CD14-positive monocyte (primary cell): ENCODE measurements around the gene ZNF223. TPM values are rescaled to one million over a fixed set of nuclear protein-coding genes. Genes with fewer than 3 reads are reported as not detected.

Experiments
- DNase-seq, 3 donors: peaks; one replicate each; pipeline ENCODE4 v3.0.0-alpha.2; 2011 to 2022
- H2AFZ ChIP-seq: 2 replicates; pipeline ENCODE4 v1.6.0; 2012; ENCODE audit warnings: mild to moderate bottlenecking, low read depth, low read length, inconsistent platforms; ENCODE audit not compliant: insufficient read depth, poor library complexity, severe bottlenecking
- H3K27ac ChIP-seq, 2 donors: 1 replicate in 1 of 2; 2 replicates in 1 of 2; pipeline ENCODE4 v1.5.1; 2012 to 2013; ENCODE audit warnings: low read length in 2 of 2, control low read depth in 1 of 2, inconsistent platforms in 1 of 2, low read depth in 1 of 2, mild to moderate bottlenecking in 1 of 2
- H3K27me3 ChIP-seq, 2 donors: one replicate each; pipeline versions ENCODE4 v1.6.0 to v1.6.1; 2011 to 2013; ENCODE audit warnings: low read length in 2 of 2; ENCODE audit not compliant: control insufficient read depth in 2 of 2, insufficient read depth in 2 of 2
- H3K36me3 ChIP-seq, 2 donors: replicated peaks in 1 of 2; 1 replicate in 1 of 2; 2 replicates in 1 of 2; pipeline versions ENCODE4 v1.5.1 to v1.6.1; 2012 to 2013; ENCODE audit warnings: low read length in 2 of 2, control low read depth in 1 of 2, inconsistent platforms in 1 of 2, mild to moderate bottlenecking in 1 of 2; ENCODE audit not compliant: insufficient read depth in 2 of 2, control insufficient read depth in 1 of 2
- H3K4me1 ChIP-seq, 2 donors: 1 replicate in 1 of 2; 2 replicates in 1 of 2; pipeline versions ENCODE4 v1.5.1 to v1.6.1; 2012 to 2013; ENCODE audit warnings: low read length in 2 of 2, control low read depth in 1 of 2, inconsistent platforms in 1 of 2, mild to moderate bottlenecking in 1 of 2, moderate library complexity in 1 of 2; ENCODE audit not compliant: insufficient read depth in 2 of 2, control insufficient read depth in 1 of 2
- H3K4me2 ChIP-seq: replicated peaks from 2 replicates; pipeline ENCODE3; 2012; ENCODE audit warnings: low read length, moderate library complexity, mild to moderate bottlenecking; ENCODE audit not compliant: poor library complexity, severe bottlenecking; ENCODE audit errors: extremely low read depth
- H3K4me3 ChIP-seq, 3 experiments: fragments of 200-600 bp in 1 of 3; sonication (generic) in 1 of 3; replicated peaks in 1 of 3; 1 replicate in 2 of 3; 2 replicates in 1 of 3; pipeline ENCODE4 v1.5.1; 2011 to 2013; ENCODE audit warnings: low read length in 3 of 3, mild to moderate bottlenecking in 3 of 3, control low read depth in 2 of 3, low read depth in 2 of 3, inconsistent platforms in 1 of 3, moderate library complexity in 1 of 3
- H3K79me2 ChIP-seq: 2 replicates; pipeline ENCODE4 v1.6.0; 2012; ENCODE audit warnings: mild to moderate bottlenecking, control low read depth, inconsistent platforms, low read length, moderate library complexity; ENCODE audit not compliant: insufficient read depth
- H3K9ac ChIP-seq: 2 replicates; pipeline ENCODE4 v1.6.0; 2017; ENCODE audit warnings: low read length, mild to moderate bottlenecking; ENCODE audit not compliant: insufficient read depth, poor library complexity, severe bottlenecking
- H3K9me3 ChIP-seq, 2 donors: replicated peaks in 1 of 2; 1 replicate in 1 of 2; 2 replicates in 1 of 2; pipeline versions ENCODE4 v1.5.1 to v1.6.1; 2012 to 2013; ENCODE audit warnings: low read length in 2 of 2, control low read depth in 1 of 2; ENCODE audit not compliant: control insufficient read depth in 1 of 2, insufficient read depth in 1 of 2
- H4K20me1 ChIP-seq: 2 replicates; pipeline ENCODE4 v1.6.0; 2012; ENCODE audit warnings: mild to moderate bottlenecking, low read length, control low read depth, moderate library complexity; ENCODE audit not compliant: insufficient read depth
- H3K27ac Mint-ChIP-seq, 7 donors: one replicate each; pipeline ENCODE4 v1.8.0; 2020; ENCODE audit warnings: mild to moderate bottlenecking in 7 of 7, mixed read lengths in 7 of 7, moderate library complexity in 6 of 7, inconsistent platforms in 2 of 7
- H3K27me3 Mint-ChIP-seq, 3 donors: one replicate each; pipeline ENCODE4 v1.8.0; 2021 to 2022; ENCODE audit warnings: low read depth in 3 of 3, mild to moderate bottlenecking in 3 of 3, mixed read lengths in 3 of 3, moderate library complexity in 3 of 3, inconsistent platforms in 1 of 3
- H3K36me3 Mint-ChIP-seq, 2 donors: one replicate each; pipeline ENCODE4 v1.8.0; 2020; ENCODE audit warnings: mixed read lengths in 2 of 2, inconsistent platforms in 1 of 2, mild to moderate bottlenecking in 1 of 2
- H3K4me1 Mint-ChIP-seq: one replicate; pipeline ENCODE4 v1.8.0; 2020; ENCODE audit warnings: mild to moderate bottlenecking, mixed read lengths
- H3K4me3 Mint-ChIP-seq, 2 donors: one replicate each; pipeline ENCODE4 v1.8.0; 2020; ENCODE audit warnings: mild to moderate bottlenecking in 2 of 2, mixed read lengths in 2 of 2, moderate library complexity in 1 of 2
- H3K9me3 Mint-ChIP-seq, 7 donors: one replicate each; pipeline ENCODE4 v1.8.0; 2020 to 2022; ENCODE audit warnings: mixed read lengths in 7 of 7, mild to moderate bottlenecking in 6 of 7, moderate library complexity in 6 of 7, inconsistent platforms in 2 of 7
- CTCF ChIP-seq: fragments of 200-600 bp; IDR thresholded peaks from one replicate; pipeline ENCODE4 v1.8.0; 2022; ENCODE audit warnings: antibody characterized with exemption, mild to moderate bottlenecking
- WGBS: methylation state at CpG from one replicate; pipeline ENCODE4 v1.1.5; 2013; ENCODE audit warnings: missing lambda C conversion rate; ENCODE audit not compliant: insufficient coverage; 5-methylcytosine and 5-hydroxymethylcytosine counted together
- intact Hi-C, 2 donors: fragments of 100-400 bp; cut with micrococcal nuclease; formaldehyde crosslinking; loops; one replicate each; pipeline versions ENCODE4 v1.15.0 to v1.15.1; 2023
- polyA plus RNA-seq, 3 donors: library from polyadenylated mRNA; depleted of rRNA in 1 of 3; unstranded in 2 of 3; stranded (reverse) in 1 of 3; fragments of 300-500 nt in 2 of 3; fragments of >200 nt in 1 of 3; fragmentation: Illumina TruSeq in 2 of 3; gene quantifications; 1 replicate in 2 of 3; 2 replicates in 1 of 3; pipeline ENCODE4 v1.2.3, GENCODE V29; 2012 to 2021

The ZNF223 gene
- polyA plus RNA-seq, 3 donors = 1.1 to 2.0 (median 1.2) TPM

GRCh38 chr19:44002566-44003460 lies 49.0 kb upstream of the ZNF223 start, which contains the start of gene ZNF230:
TSS of gene ZNF230 (plus strand) at chr19:44002957. CDS start at chr19:44007079, 4,122 bp downstream.
- peaks cover 44% of the 10 kb centered on the region for H3K79me2 ChIP-seq
- H3K4me1 ChIP-seq = peaks cover 31 to 34% of the 10 kb centered on the region in 2 donors
- intact Hi-C loops = loop anchor here (2.0 to 10.0 kb wide), 7 partner anchors 22 to 209 kb away; partner anchors contain the start of genes ZNF224 (in 2 of the 2), ZNF45 (in 2 of the 2), ZNF222 (in 1 of the 2) and ZNF225 (in 1 of the 2)
- no peaks in the 10 kb centered on the region for H4K20me1 ChIP-seq
- peak within 1 kb of the TSS; percentile 96 to 99 for H3K4me3 Mint-ChIP-seq
- H3K27ac ChIP-seq = peak within 1 kb of the TSS; percentile 83 to 86
- TF ChIP-seq CTCF = no peak
- H3K36me3 ChIP-seq = peaks cover 8 to 12% of the 10 kb centered on the region in 2 donors
- no peaks in the 10 kb centered on the region for H3K27me3 ChIP-seq
- H3K9ac ChIP-seq = peak within 1 kb of the TSS; percentile 78
- H3K4me2 ChIP-seq = peak within 1 kb of the TSS; percentile 95
- H3K9me3 Mint-ChIP-seq = peaks cover 27 to 71% (median 40%) of the 10 kb centered on the region in 7 donors
- peak within 1 kb of the TSS; percentile 82 to 98 (median 92) for H3K4me3 ChIP-seq
- H3K4me1 Mint-ChIP-seq = peaks cover 31% of the 10 kb centered on the region
- WGBS = under 1% methylated on average over 34 of the region's 48 CpGs
- peak; percentile 92 to 97 (median 95) for DNase-seq
- H3K27ac Mint-ChIP-seq = peak within 1 kb of the TSS; percentile 93 to 99 (median 96)
- H3K9me3 ChIP-seq = peaks cover 18 to 44% of the 10 kb centered on the region in 2 donors
- H3K27me3 Mint-ChIP-seq = peaks cover 0 to 4% (median 2%) of the 10 kb centered on the region in 3 donors
- peak within 1 kb of the TSS; percentile 98 for H2AFZ ChIP-seq
- H3K36me3 Mint-ChIP-seq = peaks cover 16 to 17% of the 10 kb centered on the region in 2 donors

GRCh38 chr19:44003461-44004009 lies 48.3 kb upstream of the ZNF223 start:
- H3K27ac ChIP-seq = peak overlapping the region; percentile 83 to 86
- peaks cover 46% of the 10 kb centered on the region for H3K79me2 ChIP-seq
- H3K4me3 ChIP-seq = peak overlapping the region; percentile 82 to 98 (median 92)
- H3K4me1 ChIP-seq = peaks cover 31 to 34% of the 10 kb centered on the region in 2 donors
- peak overlapping the region; percentile 98 for H2AFZ ChIP-seq
- no peak for DNase-seq
- H3K9me3 Mint-ChIP-seq = peaks cover 29 to 71% (median 43%) of the 10 kb centered on the region in 7 donors
- H3K36me3 ChIP-seq = peaks cover 15 to 20% of the 10 kb centered on the region in 2 donors
- peak overlapping the region; percentile 93 to 99 (median 96) for H3K27ac Mint-ChIP-seq
- no peaks in the 10 kb centered on the region for H3K27me3 ChIP-seq
- peak; percentile 17 for TF ChIP-seq CTCF
- H3K36me3 Mint-ChIP-seq = peaks cover 23 to 24% of the 10 kb centered on the region in 2 donors
- peaks cover 31% of the 10 kb centered on the region for H3K4me1 Mint-ChIP-seq
- intact Hi-C loops = loop anchor here (2.0 to 10.0 kb wide), 7 partner anchors 21 to 209 kb away; partner anchors contain the start of genes ZNF224 (in 2 of the 2), ZNF45 (in 2 of the 2), ZNF222 (in 1 of the 2) and ZNF225 (in 1 of the 2)
- H3K4me3 Mint-ChIP-seq = peak overlapping the region; percentile 96 to 99
- H3K9me3 ChIP-seq = peaks cover 22 to 45% of the 10 kb centered on the region in 2 donors
- under 1% methylated on average over 12 of the region's 15 CpGs for WGBS
- peaks cover 0 to 4% (median 2%) of the 10 kb centered on the region in 3 donors for H3K27me3 Mint-ChIP-seq
- peak overlapping the region; percentile 95 for H3K4me2 ChIP-seq
- no peaks in the 10 kb centered on the region for H4K20me1 ChIP-seq
- peak overlapping the region; percentile 78 for H3K9ac ChIP-seq
